K562 (cell line): Measurements from ENCODE around the gene GASK1A. TPM values are rescaled to one million over a fixed set of nuclear protein-coding genes. Genes with fewer than 3 reads are reported as not detected.
A peak's percentile ranks its signal among the peaks of the same experiment; 100 is the strongest.

Experiments
- ATAC-seq: fragments of 200-7000 bp; cut with Tn5 transposase; 3 replicates; pipeline ENCODE4 v1.9.1; 2020; ENCODE audit warnings: moderate library complexity
- BruUV-seq: library from RNA; stranded (reverse); fragments of 400-500 nt; replicated peaks from 2 replicates; lab custom pipeline; 2021; lab: Mats Ljungman, UMichigan
- CTCF ChIA-PET: fragments of 300-600 bp; formaldehyde crosslinking; extraction: SDS; loops from one replicate; lab custom pipeline; 2021; ENCODE audit warnings: low intra/inter-chr PET ratio; lab: Yijun Ruan, JAX
- POLR2A ChIA-PET: fragments of 300-600, 350-650 bp; sonication (Branson Sonifier 250); formaldehyde crosslinking; extraction: SDS; loops from one replicate; lab custom pipeline; 2021; ENCODE audit warnings: antibody characterized with exemption, inconsistent platforms; lab: Yijun Ruan, JAX
- DNase-seq, 4 experiments: peaks; one replicate each; pipeline versions ENCODE4 v3.0.0 to v3.0.0-alpha.2; 2011 to 2018; ENCODE audit warnings: low spot score in 3 of 4, mixed read lengths in 3 of 4; ENCODE audit errors: extremely low read depth in 1 of 4
- FAIRE-seq: peaks from 2 replicates; lab custom pipeline; 2011; peaks lifted over from hg19 to GRCh38; lab: Jason Lieb, UNC
- H2AFZ ChIP-seq: 2 replicates; pipeline ENCODE4 v1.6.0; 2011; ENCODE audit warnings: low read depth, low read length, control low read depth, inconsistent platforms
- H3K27ac ChIP-seq: fragments of 200-600 bp; 3 replicates; pipeline ENCODE4 v1.8.0; 2011; ENCODE audit warnings: low read depth, mild to moderate bottlenecking, control low read depth, inconsistent platforms, low read length, moderate library complexity, mixed read lengths; ENCODE audit errors: extremely low read depth
- H3K27me3 ChIP-seq, 2 experiments: fragments of 300-600 bp in 1 of 2; 2 replicates in 1 of 2; 3 replicates in 1 of 2; pipeline versions ENCODE4 v1.6.0 to v1.8.0; 2011; ENCODE audit warnings: inconsistent platforms in 2 of 2, low read length in 2 of 2, mild to moderate bottlenecking in 1 of 2, mixed read lengths in 1 of 2, moderate library complexity in 1 of 2; ENCODE audit not compliant: control insufficient read depth in 2 of 2, insufficient read depth in 2 of 2
- H3K36me3 ChIP-seq: fragments of 300-600 bp; 3 replicates; pipeline ENCODE4 v1.8.0; 2011; ENCODE audit warnings: mild to moderate bottlenecking, low read length, inconsistent platforms; ENCODE audit not compliant: control insufficient read depth, insufficient read depth
- H3K4me1 ChIP-seq, 2 experiments: fragments of 200-600 bp in 1 of 2; replicated peaks in 1 of 2; 2 replicates in 1 of 2; 3 replicates in 1 of 2; pipeline versions ENCODE4 v1.5.1 to v1.8.0; 2011; ENCODE audit warnings: inconsistent platforms in 2 of 2, low read length in 2 of 2, mild to moderate bottlenecking in 1 of 2, mixed read lengths in 1 of 2, moderate library complexity in 1 of 2; ENCODE audit not compliant: control insufficient read depth in 2 of 2, insufficient read depth in 2 of 2
- H3K4me2 ChIP-seq: 2 replicates; pipeline ENCODE4 v1.6.1; 2011; ENCODE audit warnings: low read length, control low read depth, inconsistent platforms, mixed read lengths; ENCODE audit not compliant: insufficient read depth
- H3K4me3 ChIP-seq: fragments of 200-600 bp; sonication (generic), shearing (Covaris generic); 2 replicates; pipeline ENCODE4 v1.5.1; 2016; ENCODE audit warnings: control low read depth, inconsistent platforms
- H3K79me2 ChIP-seq: fragments of 200-600 bp; 3 replicates; pipeline ENCODE4 v1.8.0; 2011; ENCODE audit warnings: low read length, inconsistent platforms; ENCODE audit not compliant: control insufficient read depth, insufficient read depth
- H3K9ac ChIP-seq, 2 experiments: 2 replicates each; pipeline versions ENCODE4 v1.6.0 to v1.6.1; 2011; ENCODE audit warnings: low read depth in 2 of 2, low read length in 2 of 2, control low read depth in 1 of 2, inconsistent platforms in 1 of 2, mild to moderate bottlenecking in 1 of 2, mixed read lengths in 1 of 2; ENCODE audit not compliant: insufficient read depth in 1 of 2
- H3K9me1 ChIP-seq: one replicate; pipeline ENCODE4 v1.6.0; 2011; ENCODE audit warnings: inconsistent platforms, mild to moderate bottlenecking, low read length, moderate library complexity; ENCODE audit not compliant: control insufficient read depth, insufficient read depth
- H3K9me3 ChIP-seq: replicated peaks from 2 replicates; pipeline ENCODE4 v1.5.1; 2011; ENCODE audit warnings: low read depth, low read length, inconsistent platforms; ENCODE audit not compliant: control insufficient read depth, insufficient read depth
- H4K20me1 ChIP-seq: replicated peaks from 2 replicates; pipeline ENCODE4 v1.6.1; 2011; ENCODE audit warnings: low read length, inconsistent platforms, mixed read lengths; ENCODE audit not compliant: control insufficient read depth, insufficient read depth
- U2AF1 ChIP-seq: fragments of 200-400 bp; formaldehyde crosslinking; optimal IDR thresholded peaks from 2 replicates; pipeline ENCODE3; 2017; ENCODE audit warnings: mild to moderate bottlenecking, low read depth, low read length, moderate library complexity
- WGBS: fragments of 100-300 bp; shearing (Covaris generic); methylation state at CpG from one replicate; pipeline ENCODE4 v1.1.6; 2016; ENCODE audit warnings: low coverage, mixed read lengths; ENCODE audit not compliant: insufficient coverage; ENCODE audit errors: missing lambda C conversion rate; 5-methylcytosine and 5-hydroxymethylcytosine counted together
- in situ Hi-C: fragments of 300-500 bp; cut with MboI; formaldehyde crosslinking; loops from 4 replicates; pipeline ENCODE4 v1.15.0; 2018; ENCODE audit warnings: inconsistent platforms, mixed read lengths
- intact Hi-C: fragments of 100-400 bp; cut with micrococcal nuclease; formaldehyde crosslinking; loops from 2 replicates; pipeline ENCODE4 v1.14.2; 2022
- polyA plus RNA-seq, 8 experiments: library from polyadenylated mRNA; depleted of rRNA in 4 of 8; stranded (reverse) in 5 of 8; unstranded in 3 of 8; fragments of >200 nt; fragmentation: Nextera tagmentation in 2 of 8; fragmentation: Illumina TruSeq in 1 of 8; extraction: Ambion mirVana in 2 of 8; extraction: Trizol in 1 of 8; gene quantifications; 2 replicates each; pipeline versions ENCODE4 v1.2.1 to v1.2.3, GENCODE V29; 2011 to 2014; ENCODE audit warnings: inconsistent platforms in 1 of 8, missing spikeins in 1 of 8
- total RNA-seq, 7 experiments: library from RNA; depleted of rRNA in 6 of 7; stranded (reverse); fragments of >200 nt in 6 of 7; fragmentation: Illumina TruSeq in 2 of 7; extraction: Trizol in 2 of 7; gene quantifications; 2 replicates each; pipeline versions ENCODE4 v1.2.1 to v1.2.3, GENCODE V29; 2011 to 2021; ENCODE audit warnings: low replicate concordance in 1 of 7
- TF ChIP-seq, protein P1 (sequence below): sonication (generic); formaldehyde crosslinking; IDR thresholded peaks from 2 replicates; pipeline ENCODE4 v1.8.0; 2022; ENCODE audit warnings: missing genetic modification reagents, mild to moderate bottlenecking, moderate library complexity, borderline replicate concordance

GASK1A gene
- total and polyA plus RNA-seq, 9 of the 15 experiments (the other 6 are each of a cell fraction or from before 2014, with no cell fraction given), result 0.04 to 0.11 (median 0.05) TPM; not detected in 5

DNA sequence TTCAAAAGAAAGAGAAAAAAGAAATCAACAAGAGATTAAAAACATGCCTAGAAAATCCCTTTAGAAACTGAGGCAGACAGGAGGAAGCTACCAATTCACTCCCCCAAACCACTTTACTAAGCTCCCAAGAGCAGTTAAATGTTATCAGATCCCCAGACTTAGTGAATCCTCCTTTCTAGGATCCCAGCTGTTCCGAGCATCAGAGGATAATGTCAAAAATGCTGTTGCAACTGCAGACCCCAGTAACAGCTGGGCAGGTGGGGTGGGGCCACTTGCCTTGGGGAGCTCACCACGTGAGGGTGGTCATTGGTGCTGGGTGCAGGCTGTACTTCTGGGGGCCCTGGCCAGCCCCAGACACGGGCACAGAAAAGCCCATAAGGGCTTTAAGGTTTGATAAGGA lies 117.7 kb downstream of the GASK1A start:
- Histone ChIP-seq H3K9me3 (no peaks in the 10 kb centered on the region), H4K20me1 (peaks cover 45% of the 10 kb centered on the region), H3K4me3 (no peak overlapping the region), H3K27me3 (peaks cover 0 to 5% of the 10 kb centered on the region in 2 experiments; a peak in 1 of 5 replicates), H3K9ac (no peak overlapping the region), H3K36me3 (no peaks in the 10 kb centered on the region), H3K27ac (no peak overlapping the region), H3K4me2 (no peak overlapping the region), H3K4me1 (peaks cover 0 to 3% of the 10 kb centered on the region in 2 experiments; a peak in 1 of 5 replicates), H2AFZ (no peak overlapping the region), H3K79me2 (no peaks in the 10 kb centered on the region; the same call in 2 of the 3 replicates), H3K9me1 (no peaks in the 10 kb centered on the region)
- intact Hi-C loops, result no loop called here
- CTCF ChIA-PET, result no interaction called here
- ATAC-seq (no peak), FAIRE-seq (no peak), DNase-seq (no peak)
- TF ChIP-seq, protein P1, sequence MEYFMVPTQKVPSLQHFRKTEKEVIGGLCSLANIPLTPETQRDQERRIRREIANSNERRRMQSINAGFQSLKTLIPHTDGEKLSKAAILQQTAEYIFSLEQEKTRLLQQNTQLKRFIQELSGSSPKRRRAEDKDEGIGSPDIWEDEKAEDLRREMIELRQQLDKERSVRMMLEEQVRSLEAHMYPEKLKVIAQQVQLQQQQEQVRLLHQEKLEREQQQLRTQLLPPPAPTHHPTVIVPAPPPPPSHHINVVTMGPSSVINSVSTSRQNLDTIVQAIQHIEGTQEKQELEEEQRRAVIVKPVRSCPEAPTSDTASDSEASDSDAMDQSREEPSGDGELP (CRISPR knock-in tag), result 0 out of 2 replicates have a peak, but pooled peaks have one; percentile 20
- TF ChIP-seq U2AF1, result no peak
- WGBS, result 20% methylated on average over 3 of the region's 3 CpGs
- no TSS peak for BruUV-seq
- in situ Hi-C loops, result no loop called here
- POLR2A ChIA-PET, result interaction anchor here (0.6 to 1.0 kb wide), 5 partner anchors 8 to 257 kb away, joined by 3 read pairs; no protein-coding TSS in a partner anchor
